Endothelial cell of umbilical vein (primary cell): ENCODE results near the gene TMEM181. TPM values are rescaled to one million over a fixed set of nuclear protein-coding genes. Genes with fewer than 3 reads are reported as not detected.

ENCODE experiments used
- BruUV-seq: library from RNA; stranded (reverse); fragments of 400-500 nt; replicated peaks from 2 replicates; lab custom pipeline; 2021; lab: Mats Ljungman, UMichigan
- CTCF ChIA-PET: fragments of 300-600, 350-600 bp; sonication (Branson Sonifier 250); formaldehyde crosslinking; loops from one replicate; lab custom pipeline; 2021; ENCODE audit warnings: antibody characterized with exemption, inconsistent platforms; lab: Charles Lee
- POLR2A ChIA-PET: fragments of 300-600, 350-600 bp; sonication (Branson Sonifier 250); formaldehyde crosslinking; loops from one replicate; lab custom pipeline; 2021; ENCODE audit warnings: antibody characterized with exemption, inconsistent platforms; lab: Charles Lee
- DNase-seq: peaks from one replicate; pipeline ENCODE4 v3.0.0-alpha.2; 2011; ENCODE audit warnings: low read depth, low spot score
- FAIRE-seq: peaks from 2 replicates; lab custom pipeline; 2011; peaks lifted over from hg19 to GRCh38; lab: Jason Lieb, UNC
- H2AFZ ChIP-seq: 2 replicates; pipeline ENCODE4 v1.6.0; 2012; ENCODE audit warnings: low read depth, low read length, control low read depth, inconsistent platforms
- H3K27ac ChIP-seq: 2 replicates; pipeline ENCODE4 v1.5.1; 2011; ENCODE audit warnings: low read depth, mild to moderate bottlenecking, control low read depth, low read length, moderate library complexity; ENCODE audit not compliant: insufficient read depth
- H3K27me3 ChIP-seq, 2 experiments: 2 replicates each; pipeline versions ENCODE4 v1.6.0 to v1.6.1; 2011; ENCODE audit warnings: low read length in 2 of 2, mixed read lengths in 1 of 2; ENCODE audit not compliant: control insufficient read depth in 2 of 2, insufficient read depth in 2 of 2
- H3K36me3 ChIP-seq, 2 experiments: 2 replicates in 1 of 2; 3 replicates in 1 of 2; pipeline ENCODE4 v1.5.1; 2011; ENCODE audit warnings: low read length in 2 of 2, mild to moderate bottlenecking in 1 of 2, moderate library complexity in 1 of 2; ENCODE audit not compliant: control insufficient read depth in 2 of 2, insufficient read depth in 2 of 2; ENCODE audit errors: extremely low read depth in 1 of 2
- H3K4me1 ChIP-seq: 3 replicates; pipeline ENCODE4 v1.5.1; 2011; ENCODE audit warnings: mild to moderate bottlenecking, low read length; ENCODE audit not compliant: control insufficient read depth, insufficient read depth; ENCODE audit errors: extremely low read depth
- H3K4me2 ChIP-seq: 2 replicates; pipeline ENCODE4 v1.6.1; 2011; ENCODE audit warnings: low read length, control low read depth, mixed read lengths; ENCODE audit not compliant: insufficient read depth
- H3K4me3 ChIP-seq, 3 experiments: fragments of 200-600 bp in 1 of 3; sonication (generic), shearing (Covaris generic) in 1 of 3; replicated peaks in 1 of 3; 2 replicates each; pipeline ENCODE4 v1.5.1; 2011 to 2016; ENCODE audit warnings: control low read depth in 3 of 3, low read length in 3 of 3, mild to moderate bottlenecking in 2 of 3, inconsistent platforms in 1 of 3, low read depth in 1 of 3, moderate library complexity in 1 of 3; ENCODE audit not compliant: insufficient read depth in 1 of 3
- H3K79me2 ChIP-seq: 2 replicates; pipeline ENCODE4 v1.6.0; 2012; ENCODE audit warnings: low read length, inconsistent platforms; ENCODE audit not compliant: control insufficient read depth, insufficient read depth
- H3K9ac ChIP-seq: replicated peaks from 2 replicates; pipeline ENCODE3; 2011; ENCODE audit warnings: low read length, control low read depth; ENCODE audit not compliant: insufficient read depth; ENCODE audit errors: extremely low read depth
- H3K9me1 ChIP-seq: replicated peaks from 3 replicates; pipeline ENCODE4 v1.6.0; 2011; ENCODE audit warnings: mild to moderate bottlenecking, low read length; ENCODE audit not compliant: control insufficient read depth, insufficient read depth; ENCODE audit errors: extremely low read depth
- H3K9me3 ChIP-seq: replicated peaks from 2 replicates; pipeline ENCODE4 v1.5.1; 2012; ENCODE audit warnings: low read length, inconsistent platforms; ENCODE audit not compliant: control insufficient read depth, insufficient read depth
- H4K20me1 ChIP-seq: replicated peaks from 2 replicates; pipeline ENCODE3; 2011; ENCODE audit warnings: mild to moderate bottlenecking, low read length; ENCODE audit not compliant: control insufficient read depth, insufficient read depth; ENCODE audit errors: extremely low read depth
- CTCF ChIP-seq, 2 donors: IDR thresholded peaks; 1 replicate in 1 of 2; 2 replicates in 1 of 2; pipeline ENCODE4 v1.5.1; 2011; ENCODE audit warnings: low read length in 2 of 2, mild to moderate bottlenecking in 2 of 2, moderate library complexity in 2 of 2, control low read depth in 1 of 2, inconsistent platforms in 1 of 2, low read depth in 1 of 2; ENCODE audit not compliant: insufficient read depth in 1 of 2; ENCODE audit errors: extremely low read depth in 1 of 2
- EZH2 ChIP-seq: IDR thresholded peaks from 2 replicates; pipeline ENCODE4 v1.6.1; 2012; ENCODE audit warnings: borderline replicate concordance, low read depth, mild to moderate bottlenecking, moderate library complexity, low read length, inconsistent platforms; ENCODE audit not compliant: severe bottlenecking
- FOS ChIP-seq: IDR thresholded peaks from 2 replicates; pipeline ENCODE4 v1.6.1; 2011; ENCODE audit warnings: mild to moderate bottlenecking, low read length, moderate library complexity, borderline replicate concordance; ENCODE audit not compliant: insufficient read depth
- GATA2 ChIP-seq: IDR thresholded peaks from 2 replicates; pipeline ENCODE4 v1.7.0; 2011; ENCODE audit warnings: low read depth, mild to moderate bottlenecking, moderate library complexity, mixed read lengths, low read length; ENCODE audit not compliant: insufficient read length, insufficient read depth
- JUN ChIP-seq: IDR thresholded peaks from 2 replicates; pipeline ENCODE4 v1.6.1; 2011; ENCODE audit warnings: borderline replicate concordance, low read depth; ENCODE audit not compliant: insufficient read length, insufficient read depth
- MAX ChIP-seq: IDR thresholded peaks from 2 replicates; pipeline ENCODE4 v1.6.1; 2011; ENCODE audit not compliant: insufficient read depth, insufficient read length
- MYC ChIP-seq: IDR thresholded peaks from one replicate; pipeline ENCODE4 v1.6.1; 2011; ENCODE audit warnings: mild to moderate bottlenecking, low read depth, low read length
- POLR2A ChIP-seq: IDR thresholded peaks from 2 replicates; pipeline ENCODE4 v1.6.1; 2012; ENCODE audit warnings: low read depth, mild to moderate bottlenecking, control low read depth, low read length
- POLR2AphosphoS5 ChIP-seq: IDR thresholded peaks from 2 replicates; pipeline ENCODE4 v1.6.1; 2012; ENCODE audit warnings: low read depth, mild to moderate bottlenecking, control low read depth, low read length, moderate library complexity; ENCODE audit not compliant: insufficient read depth
- dilution Hi-C: fragments of 300-500 bp; cut with MboI; formaldehyde crosslinking; loops from one replicate; pipeline ENCODE4 v1.15.0; 2019; ENCODE audit warnings: low sequenced_read_pairs; ENCODE audit not compliant: extremely low pct_ligation_motif_present
- intact Hi-C: fragments of 100-400 bp; cut with micrococcal nuclease; formaldehyde crosslinking; loops from one replicate; pipeline ENCODE4 v1.10.0; 2022
- polyA plus RNA-seq, 4 experiments: library from polyadenylated mRNA; depleted of rRNA in 3 of 4; stranded (reverse) in 3 of 4; unstranded in 1 of 4; fragments of >200 nt; gene quantifications; 2 replicates each; pipeline versions ENCODE4 v1.2.1 to v1.2.3, GENCODE V29; 2011 to 2012; ENCODE audit warnings: missing spikeins in 1 of 4
- total RNA-seq: library from RNA; stranded (reverse); gene quantifications from 2 replicates; pipeline ENCODE4 v1.2.3, GENCODE V29; 2021

TMEM181 gene
- total and polyA plus RNA-seq, 2 donors (not counting 3 experiments of a cell fraction or from before 2014, with no cell fraction given), result 21.7 to 33.5 TPM

- H3K36me3 ChIP-seq, result peaks cover 2 to 23% of the 10 kb centered on the region in 2 experiments
- no peak overlapping the region for H3K4me2 ChIP-seq
- H3K27ac ChIP-seq, result no peak overlapping the region
- no peaks in the 10 kb centered on the region for H4K20me1 ChIP-seq
- H2AFZ ChIP-seq, result no peak overlapping the region
- no TSS peak for BruUV-seq
- no peaks in the 10 kb centered on the region for H3K9me3 ChIP-seq
- intact Hi-C loops, result no loop called here
- no peaks in the 10 kb centered on the region for H3K4me1 ChIP-seq
- no peaks in the 10 kb centered on the region for H3K27me3 ChIP-seq
- no peaks in the 10 kb centered on the region for H3K79me2 ChIP-seq
- dilution Hi-C loops, result no loop called here
- FAIRE-seq, result no peak
- CTCF ChIA-PET, result interaction anchor here (1.0 to 1.3 kb wide), 4 partner anchors 9 to 407 kb away, joined by 4 to 5 read pairs (median 4); no protein-coding TSS in a partner anchor
- TF ChIP-seq FOS, result no peak
- POLR2A ChIA-PET, result no interaction called here
- H3K9me1 ChIP-seq, result no peaks in the 10 kb centered on the region
- no peak for DNase-seq
- H3K4me3 ChIP-seq, result no peak overlapping the region
- H3K9ac ChIP-seq, result no peak overlapping the region
These were observed 62.0 kb downstream of the TMEM181 start for GRCh38 chr6:158621694-158622544.

GRCh38 chr6:158622545-158623190 is 62.8 kb downstream of the TMEM181 start:
- Histone ChIP-seq H2AFZ (no peak overlapping the region), H3K9ac (no peak overlapping the region), H4K20me1 (no peaks in the 10 kb centered on the region), H3K36me3 (peaks cover 2 to 26% of the 10 kb centered on the region in 2 experiments), H3K4me3 (no peak overlapping the region), H3K4me1 (no peaks in the 10 kb centered on the region), H3K27ac (no peak overlapping the region), H3K9me1 (no peaks in the 10 kb centered on the region), H3K27me3 (no peaks in the 10 kb centered on the region), H3K4me2 (no peak overlapping the region), H3K9me3 (no peaks in the 10 kb centered on the region), H3K79me2 (no peaks in the 10 kb centered on the region)
- no peak for FAIRE-seq
- ChIA-PET POLR2A (no interaction called here), CTCF (no interaction called here)
- dilution Hi-C loops (no loop called here), intact Hi-C loops (no loop called here)
- BruUV-seq, result no TSS peak
- no peak for DNase-seq
- TF ChIP-seq MAX, result no peak
- no peak for TF ChIP-seq MYC
- TF ChIP-seq EZH2, result no peak
- no peak for TF ChIP-seq JUN
- no peak for TF ChIP-seq POLR2A
- no peak for TF ChIP-seq FOS
- no peak for TF ChIP-seq GATA2
- no peak for TF ChIP-seq CTCF (IDR thresholded peaks at IDR 0.05; ENCODE audit: extremely low read depth in 1 of 2, insufficient read depth in 1 of 2, low read depth in 1 of 2, low read length in 2 of 2)
- no peak for TF ChIP-seq POLR2AphosphoS5
